HCT116 (cell line): ENCODE measurements around the gene CDR2L.

ENCODE experiments used
- CTCF ChIP-seq, 3 experiments: fragments of 200-600 bp in 1 of 3; sonication (generic) in 1 of 3; IDR thresholded peaks in 2 of 3; conservative IDR thresholded peaks in 1 of 3; 2 replicates each; pipeline ENCODE4 v1.5.1; 2012 to 2017; ENCODE audit warnings: low read depth in 2 of 3, low read length in 2 of 3, antibody characterized with exemption in 1 of 3, borderline replicate concordance in 1 of 3, control low read depth in 1 of 3, mild to moderate bottlenecking in 1 of 3, mixed read lengths in 1 of 3, mixed run types in 1 of 3, moderate library complexity in 1 of 3; ENCODE audit not compliant: insufficient read depth in 1 of 3
- POLR2AphosphoS5 ChIP-seq: IDR thresholded peaks from 2 replicates; pipeline ENCODE4 v1.6.1; 2011; ENCODE audit warnings: mild to moderate bottlenecking, low read depth, low read length, moderate library complexity
- YY1 ChIP-seq: IDR thresholded peaks from 2 replicates; pipeline ENCODE4 v1.6.1; 2011; ENCODE audit warnings: low read length, low read depth, moderate library complexity, mild to moderate bottlenecking; ENCODE audit not compliant: insufficient replicate concordance; ENCODE audit errors: extremely low read depth
- ZFX ChIP-seq: fragments of 450-650 bp; IDR thresholded peaks from 2 replicates; pipeline ENCODE4 v1.6.1; 2017

- TF ChIP-seq CTCF (IDR thresholded peaks at IDR 0.05 in 2 of 3, conservative IDR thresholded peaks at IDR 0.05 in 1 of 3; ENCODE audit: borderline replicate concordance in 1 of 3, insufficient read depth in 1 of 3, low read depth in 2 of 3, low read length in 2 of 3) (peak in 1 of 3 experiments; percentile 47; a peak in 1 of 6 replicates), YY1 (no peak), POLR2AphosphoS5 (no peak), ZFX (no peak)
Measured at GRCh38 chr17:75006653-75007052, 19.2 kb downstream of the CDR2L start.
